ENCODE data around the gene CACNB3. TPM values are rescaled to one million over a fixed set of nuclear protein-coding genes. Genes with fewer than 3 reads are reported as not detected.
A peak's percentile ranks its signal among the peaks of the same experiment; 100 is the strongest.

CACNB3 gene
- total and polyA plus RNA-seq, 2 of the 13 experiments (the other 11 are each of a cell fraction or from before 2014, with no cell fraction given): 0.29 to 0.54 TPM

- TF ChIP-seq SAFB2 (CRISPR knock-in tag; IDR thresholded peaks at IDR 0.05; ENCODE audit: borderline replicate concordance, low read depth): no peak
- no peak for TF ChIP-seq CREB1 (IDR thresholded peaks at IDR 0.05)
- TF ChIP-seq CREB1 (CRISPR knock-in tag; IDR thresholded peaks at IDR 0.05): no peak
- TF ChIP-seq ZNF121 (CRISPR knock-in tag; IDR thresholded peaks at IDR 0.05): no peak
- 0 out of 2 replicates have a peak, but pooled peaks have one; percentile 18 for TF ChIP-seq MEF2D (CRISPR knock-in tag; IDR thresholded peaks at IDR 0.05)
- peak; percentile 56 for TF ChIP-seq HNF4A (CRISPR knock-in tag; IDR thresholded peaks at IDR 0.05)
- no peak for TF ChIP-seq ATM (IDR thresholded peaks at IDR 0.05; ENCODE audit: borderline replicate concordance)
- TF ChIP-seq ZSCAN9 (CRISPR knock-in tag; IDR thresholded peaks at IDR 0.05; ENCODE audit: borderline replicate concordance): 0 out of 2 replicates have a peak, but pooled peaks have one; percentile 38
- no peak for TF ChIP-seq HIC2 (CRISPR knock-in tag; IDR thresholded peaks at IDR 0.05; ENCODE audit: low read depth)
- TF ChIP-seq SMAD3 (CRISPR knock-in tag; IDR thresholded peaks at IDR 0.05): 0 out of 2 replicates have a peak, but pooled peaks have one; percentile 53
- TF ChIP-seq ASH2L (IDR thresholded peaks at IDR 0.05; ENCODE audit: insufficient read length, low read depth, low read length): peak; percentile 31
- no peak for TF ChIP-seq TGIF2 (CRISPR knock-in tag; IDR thresholded peaks at IDR 0.05)
- 0 out of 2 replicates have a peak, but pooled peaks have one; percentile 40 for TF ChIP-seq HNF4G (IDR thresholded peaks at IDR 0.05; ENCODE audit: borderline replicate concordance, low read depth, low read length)
- TF ChIP-seq HNF4G (CRISPR knock-in tag; IDR thresholded peaks at IDR 0.05; ENCODE audit: borderline replicate concordance, low read depth): no peak
- TF ChIP-seq SUZ12 (IDR thresholded peaks at IDR 0.05; ENCODE audit: low read depth, low read length): no peak
- TF ChIP-seq HMGXB4 (CRISPR knock-in tag; IDR thresholded peaks at IDR 0.05; ENCODE audit: borderline replicate concordance in 1 of 2, low read depth in 1 of 2): peak; percentile 47 to 49; a peak in 1 of 4 replicates
- 0 out of 2 replicates have a peak, but pooled peaks have one; percentile 22 for TF ChIP-seq TBX2 (CRISPR knock-in tag; IDR thresholded peaks at IDR 0.05; ENCODE audit: borderline replicate concordance)
- TF ChIP-seq ZNF549 (CRISPR knock-in tag; IDR thresholded peaks at IDR 0.05): no peak
- TF ChIP-seq CTCF (CRISPR knock-in tag; IDR thresholded peaks at IDR 0.05): peak; percentile 95
Observed at GRCh38 chr12:48795550-48796455, 22.5 kb upstream of the CACNB3 start (continued).
